Left renal pelvis (tissue), 4 donors: ENCODE data around the gene FSD1. TPM values are rescaled to one million over a fixed set of nuclear protein-coding genes. Genes with fewer than 3 reads are reported as not detected.
"Not testable (repeated sequence)": the region's sequence is repeated elsewhere in the genome, so short reads cannot be mapped to it uniquely, and the experiment has no call there.

Source experiments
- DNase-seq, 4 donors: peaks; one replicate each; pipeline ENCODE4 v3.0.0-alpha.2; 2013; ENCODE audit warnings: low read depth in 4 of 4, low spot score in 3 of 4
- polyA plus RNA-seq, 4 donors: library from polyadenylated mRNA; unstranded; fragments of 120-200 nt; gene quantifications; one replicate each; pipeline ENCODE4 v1.2.1, GENCODE V29; 2013; ENCODE audit not compliant: insufficient read length in 4 of 4

FSD1 gene
- polyA plus RNA-seq, 4 donors: 2.8 to 8.8 (median 5.4) TPM

- DNase-seq: no peak
These were observed 9.6 kb downstream of the FSD1 start for GRCh38 chr19:4313847-4314490.

GRCh38 chr19:4316956-4317355 lies 12.6 kb downstream of the FSD1 start:
- no peak for DNase-seq

- no peak for DNase-seq
These were observed 14.1 kb downstream of the FSD1 start for GRCh38 chr19:4318460-4318859.

- DNase-seq: no peak
These were observed 14.8 kb downstream of the FSD1 start for GRCh38 chr19:4319067-4319718.

- DNase-seq: no peak
These were observed 16.0 kb downstream of the FSD1 start for GRCh38 chr19:4320419-4320818.

GRCh38 chr19:4322942-4323665 lies 18.7 kb downstream of the FSD1 start:
- DNase-seq: no peak

- no peak for DNase-seq
These were observed 19.3 kb downstream of the FSD1 start for GRCh38 chr19:4323692-4324091.

GRCh38 chr19:4324228-4324627 lies 19.8 kb downstream of the FSD1 start:
- DNase-seq: no peak

GRCh38 chr19:4326215-4326836 lies 21.9 kb downstream of the FSD1 start:
- no peak for DNase-seq

- no peak for DNase-seq
These were observed 22.4 kb downstream of the FSD1 start for GRCh38 chr19:4326837-4327251.

- DNase-seq: peak in 1 of 4 donors; percentile 50
These were observed 23.0 kb downstream of the FSD1 start for GRCh38 chr19:4327252-4327876.

- no peak for DNase-seq
These were observed 23.5 kb downstream of the FSD1 start for GRCh38 chr19:4327877-4328242.

GRCh38 chr19:4328243-4328990 lies 24.0 kb downstream of the FSD1 start:
- DNase-seq: peak; percentile 86 to 93 (median 88)

- DNase-seq: not testable (repeated sequence)
These were observed 24.7 kb downstream of the FSD1 start for GRCh38 chr19:4328991-4329681.

GRCh38 chr19:4329858-4330257 lies 25.5 kb downstream of the FSD1 start:
- no peak for DNase-seq

GRCh38 chr19:4334929-4335570 lies 30.7 kb downstream of the FSD1 start:
- DNase-seq: no peak

- DNase-seq: no peak
These were observed 33.6 kb downstream of the FSD1 start for GRCh38 chr19:4337906-4338440.

- DNase-seq: peak in 1 of 4 donors; percentile 42
These were observed 34.3 kb downstream of the FSD1 start, which contains the start of gene STAP2 for GRCh38 chr19:4338441-4339355. TSS of gene STAP2 (minus strand) at chr19:4338827. CDS start at chr19:4338753, 74 bp downstream.
